ENCODE measurements around the gene GABPB1. TPM values are rescaled to one million over a fixed set of nuclear protein-coding genes. Genes with fewer than 3 reads are reported as not detected.

Gene GABPB1
- total and polyA plus RNA-seq, 8 donors: 2.9 to 9.7 (median 4.9) TPM

DNA sequence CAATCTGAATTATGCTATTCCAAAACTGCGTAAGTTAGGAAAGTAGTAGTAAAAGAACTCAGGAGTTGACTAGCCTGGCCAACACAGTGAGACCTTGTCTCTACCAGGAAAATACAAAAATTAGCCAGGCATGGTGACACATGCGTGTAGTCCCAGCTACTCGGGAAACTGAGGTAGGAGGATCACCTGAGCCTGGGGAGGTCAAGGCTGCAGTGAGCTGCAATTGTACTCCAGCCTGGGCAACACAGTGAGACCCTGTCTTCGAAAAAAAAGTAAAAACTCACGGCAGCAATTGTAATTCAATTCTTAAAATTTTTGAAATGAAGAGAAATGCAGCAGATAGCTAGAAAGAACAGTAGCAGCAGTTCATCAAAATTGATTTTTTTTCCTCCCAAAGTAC is 9.7 kb downstream of the GABPB1 start:
- no peak for ATAC-seq
- TF ChIP-seq, protein P1, sequence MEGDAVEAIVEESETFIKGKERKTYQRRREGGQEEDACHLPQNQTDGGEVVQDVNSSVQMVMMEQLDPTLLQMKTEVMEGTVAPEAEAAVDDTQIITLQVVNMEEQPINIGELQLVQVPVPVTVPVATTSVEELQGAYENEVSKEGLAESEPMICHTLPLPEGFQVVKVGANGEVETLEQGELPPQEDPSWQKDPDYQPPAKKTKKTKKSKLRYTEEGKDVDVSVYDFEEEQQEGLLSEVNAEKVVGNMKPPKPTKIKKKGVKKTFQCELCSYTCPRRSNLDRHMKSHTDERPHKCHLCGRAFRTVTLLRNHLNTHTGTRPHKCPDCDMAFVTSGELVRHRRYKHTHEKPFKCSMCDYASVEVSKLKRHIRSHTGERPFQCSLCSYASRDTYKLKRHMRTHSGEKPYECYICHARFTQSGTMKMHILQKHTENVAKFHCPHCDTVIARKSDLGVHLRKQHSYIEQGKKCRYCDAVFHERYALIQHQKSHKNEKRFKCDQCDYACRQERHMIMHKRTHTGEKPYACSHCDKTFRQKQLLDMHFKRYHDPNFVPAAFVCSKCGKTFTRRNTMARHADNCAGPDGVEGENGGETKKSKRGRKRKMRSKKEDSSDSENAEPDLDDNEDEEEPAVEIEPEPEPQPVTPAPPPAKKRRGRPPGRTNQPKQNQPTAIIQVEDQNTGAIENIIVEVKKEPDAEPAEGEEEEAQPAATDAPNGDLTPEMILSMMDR (IDR thresholded peaks at IDR 0.05): no peak
- Histone ChIP-seq H3K4me1 (peaks cover 0 to 7% (median 4%) of the 10 kb centered on the region in 3 donors), H3K4me3 (no peak overlapping the region), H3K27me3 (no peaks in the 10 kb centered on the region), H3K36me3 (no peaks in the 10 kb centered on the region), H3K9me3 (no peaks in the 10 kb centered on the region), H3K27ac (no peak overlapping the region)
- intact Hi-C loops (cut with DNase I): no loop called here
- WGBS, 2 donors: 90 to 95% methylated on average over 5 of the region's 5 CpGs
- no peak for FAIRE-seq
- DNase-seq: no peak

DNA sequence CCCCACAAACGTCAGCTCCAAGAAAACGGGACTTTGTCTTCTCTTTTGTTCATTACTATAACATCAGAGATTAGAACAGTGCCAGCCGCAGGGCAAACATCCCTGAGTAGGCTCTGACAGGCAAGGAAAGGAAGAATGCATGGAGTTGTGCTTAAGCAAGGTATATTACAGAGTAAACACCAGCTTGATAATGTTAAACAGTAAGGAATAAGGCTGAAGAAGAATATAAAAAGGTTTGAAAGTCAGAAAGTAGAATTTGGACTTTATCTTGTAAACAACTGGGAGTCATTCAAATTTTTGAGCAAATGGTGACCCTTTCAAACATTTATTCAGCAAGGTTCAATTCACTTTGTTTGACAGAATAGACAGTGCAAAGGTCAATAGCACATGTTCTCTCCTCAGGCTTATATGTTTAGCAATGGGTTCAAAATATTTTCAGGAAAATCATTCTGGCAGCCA is 11.0 kb downstream of the GABPB1 start:
- no peak for FAIRE-seq
- no peak for ATAC-seq
- no peaks in the 10 kb centered on the region for H3K27me3 ChIP-seq
- H3K4me1 ChIP-seq: no peaks in the 10 kb centered on the region
- no peaks in the 10 kb centered on the region for H3K9me3 ChIP-seq
- 53 to 61% methylated on average over 3 of the region's 3 CpGs for WGBS, 2 donors
- no peaks in the 10 kb centered on the region for H3K36me3 ChIP-seq
- intact Hi-C loops (cut with DNase I): no loop called here
- no peak overlapping the region for H3K27ac ChIP-seq
- H3K4me3 ChIP-seq: no peak overlapping the region
- no peak for DNase-seq
- TF ChIP-seq, protein P1 (IDR thresholded peaks at IDR 0.05): no peak

DNA sequence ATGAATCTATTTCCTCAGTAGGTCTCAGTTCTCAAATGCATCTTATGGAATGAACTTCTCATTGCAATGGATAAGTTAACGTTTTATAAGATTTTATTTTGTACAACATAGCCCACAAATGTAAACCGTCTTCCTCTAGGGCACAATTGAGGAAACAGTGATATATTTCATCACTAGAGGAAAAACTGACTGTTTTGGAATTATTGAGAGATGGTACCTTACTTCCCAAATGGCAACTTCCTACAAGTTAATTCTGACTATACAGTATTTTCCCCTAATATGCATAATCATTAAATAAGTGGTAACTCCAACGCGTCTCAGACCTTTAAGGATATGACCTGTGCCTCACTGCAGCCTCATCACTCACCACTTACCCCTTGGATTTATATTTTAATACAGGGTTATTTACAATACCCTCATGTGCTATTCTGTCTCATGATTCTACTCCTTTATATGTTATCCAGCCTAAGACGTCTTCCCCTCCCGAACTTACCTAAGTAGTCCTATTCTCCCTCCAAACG is 13.3 kb downstream of the GABPB1 start:
- no peak for ATAC-seq

DNA sequence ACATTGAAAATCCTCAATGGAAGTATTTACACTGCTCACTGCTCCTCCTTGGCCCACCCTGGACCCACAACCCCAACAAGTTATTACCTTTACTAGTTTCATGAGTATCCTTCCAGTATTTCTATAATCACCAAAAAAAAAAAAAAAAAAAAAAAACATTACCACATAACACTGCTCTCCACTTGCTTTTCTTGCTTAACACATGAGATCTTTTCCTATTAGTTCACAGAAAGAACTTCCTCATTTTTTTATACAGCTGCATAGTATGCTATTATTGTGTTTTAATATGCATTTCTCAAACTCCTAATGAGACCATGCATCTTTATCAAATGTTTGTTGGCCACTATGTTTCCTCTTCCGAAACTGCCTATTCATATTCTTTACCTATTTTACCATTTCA is 14.6 kb downstream of the GABPB1 start:
- TF ChIP-seq, protein P1 (IDR thresholded peaks at IDR 0.05): no peak
- H3K27ac ChIP-seq: no peak overlapping the region
- no peaks in the 10 kb centered on the region for H3K9me3 ChIP-seq
- DNase-seq (no peak), ATAC-seq (no peak), FAIRE-seq (no peak)
- H3K4me3 ChIP-seq: no peak overlapping the region
- no peaks in the 10 kb centered on the region for H3K4me1 ChIP-seq
- no peaks in the 10 kb centered on the region for H3K27me3 ChIP-seq
- no peaks in the 10 kb centered on the region for H3K36me3 ChIP-seq
- intact Hi-C loops (cut with DNase I): no loop called here
- WGBS, 2 donors: 98 to 100% methylated on average over 1 of the region's 1 CpG

More for the DNA sequence above, 13.3 kb downstream of the GABPB1 start:
- intact Hi-C loops (cut with DNase I): no loop called here
- H3K9me3 ChIP-seq: no peaks in the 10 kb centered on the region
- WGBS, 2 donors: 87 to 90% methylated on average over 7 of the region's 7 CpGs
- no peaks in the 10 kb centered on the region for H3K27me3 ChIP-seq
- no peaks in the 10 kb centered on the region for H3K36me3 ChIP-seq
- H3K27ac ChIP-seq: no peak overlapping the region
- no peak overlapping the region for H3K4me3 ChIP-seq
- TF ChIP-seq, protein P1 (IDR thresholded peaks at IDR 0.05): no peak
- FAIRE-seq (no peak), DNase-seq (no peak)
- no peaks in the 10 kb centered on the region for H3K4me1 ChIP-seq

DNA sequence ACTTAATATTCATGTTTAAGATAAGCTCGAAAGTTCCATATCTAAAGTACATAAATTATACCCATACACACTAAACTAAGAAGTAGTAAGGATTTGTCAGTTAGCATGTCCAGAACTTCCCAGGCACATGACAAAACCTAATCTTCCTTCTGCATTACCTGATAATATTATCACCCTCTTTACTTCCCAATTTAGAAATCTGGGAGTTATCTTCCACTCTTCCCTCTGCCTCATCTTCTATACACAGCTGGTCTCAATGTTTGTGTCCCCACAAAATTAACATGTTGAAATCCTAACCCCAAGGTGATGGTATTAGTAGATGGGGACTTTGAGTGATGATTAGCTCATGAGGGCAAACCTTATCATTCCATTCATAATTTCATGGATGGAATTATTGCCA is 15.3 kb downstream of the GABPB1 start:
- TF ChIP-seq, protein P1 (IDR thresholded peaks at IDR 0.05): no peak
- H3K4me1 ChIP-seq: no peaks in the 10 kb centered on the region
- 47 to 70% methylated on average over 1 of the region's 1 CpG for WGBS, 2 donors
- H3K4me3 ChIP-seq: no peak overlapping the region
- H3K27me3 ChIP-seq: no peaks in the 10 kb centered on the region
- ATAC-seq: no peak
- H3K36me3 ChIP-seq: no peaks in the 10 kb centered on the region
- no peak overlapping the region for H3K27ac ChIP-seq
- no peak for DNase-seq
- FAIRE-seq: no peak
- no peaks in the 10 kb centered on the region for H3K9me3 ChIP-seq
- intact Hi-C loops (cut with DNase I): no loop called here

Measured in pancreas (tissue), 10 donors.